Panc1 (cell line): Measurements from ENCODE around the gene PRLH. TPM values are rescaled to one million over a fixed set of nuclear protein-coding genes. Genes with fewer than 3 reads are reported as not detected.

Experiments
- ATAC-seq: fragments of 200-7000 bp; cut with Tn5 transposase; 2 replicates; pipeline ENCODE4 v1.9.1; 2020; ENCODE audit warnings: mild to moderate bottlenecking, moderate library complexity
- BruUV-seq: library from RNA; stranded (reverse); fragments of 400-500 nt; replicated peaks from 2 replicates; lab custom pipeline; 2021; lab: Mats Ljungman, UMichigan
- CTCF ChIA-PET: fragments of 300-600 bp; sonication (Branson Sonifier 250); formaldehyde crosslinking; loops from one replicate; lab custom pipeline; 2022; ENCODE audit warnings: antibody characterized with exemption; lab: Charles Lee
- POLR2A ChIA-PET: fragments of 300-600 bp; sonication (Branson Sonifier 250); formaldehyde crosslinking; loops from one replicate; lab custom pipeline; 2022; ENCODE audit warnings: antibody characterized with exemption; lab: Charles Lee
- DNase-seq: peaks from one replicate; pipeline ENCODE4 v3.0.0-alpha.2; 2010; ENCODE audit warnings: low read depth, low spot score
- H3K27ac ChIP-seq: 2 replicates; pipeline ENCODE4 v1.5.1; 2011; ENCODE audit warnings: mild to moderate bottlenecking, low read length, inconsistent platforms
- H3K27me3 ChIP-seq: fragments of 200-500 bp; sonication (Bioruptor generic); 2 replicates; pipeline ENCODE4 v1.6.0; 2014; ENCODE audit warnings: low read length, inconsistent platforms; ENCODE audit not compliant: control insufficient read depth, insufficient read depth
- H3K36me3 ChIP-seq: fragments of 200-500 bp; sonication (Bioruptor generic); 2 replicates; pipeline ENCODE4 v1.5.1; 2014; ENCODE audit warnings: inconsistent platforms, mild to moderate bottlenecking, low read length, moderate library complexity; ENCODE audit not compliant: control insufficient read depth, insufficient read depth
- H3K4me1 ChIP-seq: 2 replicates; pipeline ENCODE4 v1.5.1; 2011; ENCODE audit warnings: inconsistent platforms, mild to moderate bottlenecking, low read length, moderate library complexity; ENCODE audit not compliant: control insufficient read depth, insufficient read depth
- H3K4me3 ChIP-seq, 2 experiments: 2 replicates each; pipeline ENCODE4 v1.5.1; 2011 to 2012; ENCODE audit warnings: low read depth in 2 of 2, low read length in 2 of 2, mild to moderate bottlenecking in 2 of 2, inconsistent platforms in 1 of 2, moderate library complexity in 1 of 2
- H3K9me3 ChIP-seq: fragments of 200-500 bp; sonication (Bioruptor generic); 2 replicates; pipeline ENCODE4 v1.5.1; 2014; ENCODE audit warnings: low read depth, mild to moderate bottlenecking, inconsistent platforms, low read length, moderate library complexity; ENCODE audit not compliant: control insufficient read depth, insufficient read depth
- CTCF ChIP-seq: fragments of 450-650 bp; IDR thresholded peaks from 2 replicates; pipeline ENCODE4 v1.5.1; 2017; ENCODE audit warnings: mild to moderate bottlenecking
- POLR2AphosphoS5 ChIP-seq: IDR thresholded peaks from 2 replicates; pipeline ENCODE4 v1.6.1; 2012; ENCODE audit warnings: mild to moderate bottlenecking, low read depth, low read length, moderate library complexity
- SIN3A ChIP-seq: IDR thresholded peaks from 2 replicates; pipeline ENCODE4 v1.6.1; 2012; ENCODE audit warnings: low read depth, mild to moderate bottlenecking, low read length, moderate library complexity, borderline replicate concordance; ENCODE audit not compliant: insufficient read depth
- TCF7L2 ChIP-seq: IDR thresholded peaks from 2 replicates; pipeline ENCODE4 v1.6.1; 2011; ENCODE audit warnings: mild to moderate bottlenecking, low read depth, low read length, inconsistent platforms
- in situ Hi-C: cut with HindIII; loops from 2 replicates; pipeline ENCODE4 v1.10.0; 2016; ENCODE audit warnings: low sequenced_read_pairs, low pct_unique_long_range_greater_than_20kb
- intact Hi-C: fragments of 100-400 bp; cut with micrococcal nuclease; formaldehyde crosslinking; loops from one replicate; pipeline ENCODE4 v1.10.0; 2022; ENCODE audit not compliant: unreplicated experiment
- total RNA-seq: library from RNA; stranded (reverse); gene quantifications from one replicate; pipeline ENCODE4 v1.2.1, GENCODE V29; 2021; ENCODE audit not compliant: unreplicated experiment
- TF ChIP-seq, protein P1 (sequence below), 2 experiments: IDR thresholded peaks; 2 replicates each; pipeline ENCODE4 v1.6.1; 2011 to 2012; ENCODE audit warnings: low read depth in 2 of 2, control low read depth in 1 of 2, low read length in 1 of 2, mild to moderate bottlenecking in 1 of 2, moderate library complexity in 1 of 2; ENCODE audit not compliant: insufficient read depth in 1 of 2

PRLH gene
- total RNA-seq, 1 experiment from 2014 or later = not detected

DNA sequence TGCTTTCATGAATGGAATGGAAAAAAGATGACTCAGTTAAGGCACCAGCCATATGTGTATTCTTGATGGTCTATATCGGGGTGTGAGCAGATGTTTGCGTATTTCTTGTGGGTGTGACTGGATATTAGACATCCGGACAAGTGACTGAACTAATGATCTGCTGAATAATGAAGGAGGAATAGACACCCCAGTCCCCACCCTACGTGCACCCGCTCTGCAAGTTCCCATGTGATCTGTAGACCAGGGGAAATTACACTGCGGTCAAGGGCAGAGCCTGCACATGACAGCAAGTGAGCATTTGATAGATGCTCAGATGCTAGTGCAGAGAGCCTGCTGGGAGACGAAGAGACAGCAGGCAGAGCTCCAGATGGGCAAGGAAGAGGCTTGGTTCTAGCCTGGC lies 12.4 kb upstream of the PRLH start:
- TF ChIP-seq, protein P1, sequence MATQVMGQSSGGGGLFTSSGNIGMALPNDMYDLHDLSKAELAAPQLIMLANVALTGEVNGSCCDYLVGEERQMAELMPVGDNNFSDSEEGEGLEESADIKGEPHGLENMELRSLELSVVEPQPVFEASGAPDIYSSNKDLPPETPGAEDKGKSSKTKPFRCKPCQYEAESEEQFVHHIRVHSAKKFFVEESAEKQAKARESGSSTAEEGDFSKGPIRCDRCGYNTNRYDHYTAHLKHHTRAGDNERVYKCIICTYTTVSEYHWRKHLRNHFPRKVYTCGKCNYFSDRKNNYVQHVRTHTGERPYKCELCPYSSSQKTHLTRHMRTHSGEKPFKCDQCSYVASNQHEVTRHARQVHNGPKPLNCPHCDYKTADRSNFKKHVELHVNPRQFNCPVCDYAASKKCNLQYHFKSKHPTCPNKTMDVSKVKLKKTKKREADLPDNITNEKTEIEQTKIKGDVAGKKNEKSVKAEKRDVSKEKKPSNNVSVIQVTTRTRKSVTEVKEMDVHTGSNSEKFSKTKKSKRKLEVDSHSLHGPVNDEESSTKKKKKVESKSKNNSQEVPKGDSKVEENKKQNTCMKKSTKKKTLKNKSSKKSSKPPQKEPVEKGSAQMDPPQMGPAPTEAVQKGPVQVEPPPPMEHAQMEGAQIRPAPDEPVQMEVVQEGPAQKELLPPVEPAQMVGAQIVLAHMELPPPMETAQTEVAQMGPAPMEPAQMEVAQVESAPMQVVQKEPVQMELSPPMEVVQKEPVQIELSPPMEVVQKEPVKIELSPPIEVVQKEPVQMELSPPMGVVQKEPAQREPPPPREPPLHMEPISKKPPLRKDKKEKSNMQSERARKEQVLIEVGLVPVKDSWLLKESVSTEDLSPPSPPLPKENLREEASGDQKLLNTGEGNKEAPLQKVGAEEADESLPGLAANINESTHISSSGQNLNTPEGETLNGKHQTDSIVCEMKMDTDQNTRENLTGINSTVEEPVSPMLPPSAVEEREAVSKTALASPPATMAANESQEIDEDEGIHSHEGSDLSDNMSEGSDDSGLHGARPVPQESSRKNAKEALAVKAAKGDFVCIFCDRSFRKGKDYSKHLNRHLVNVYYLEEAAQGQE (IDR thresholded peaks at IDR 0.05; ENCODE audit: insufficient read depth in 1 of 2, low read depth in 2 of 2, low read length in 1 of 2) = no peak
- TF ChIP-seq POLR2AphosphoS5 = no peak
- no peak for TF ChIP-seq TCF7L2
- no peak for TF ChIP-seq CTCF
- TF ChIP-seq SIN3A = no peak
- intact Hi-C loops (no loop called here), in situ Hi-C loops (no loop called here)
- POLR2A ChIA-PET = no interaction called here
- Histone ChIP-seq H3K4me3 (no peak overlapping the region), H3K9me3 (no peaks in the 10 kb centered on the region), H3K36me3 (no peaks in the 10 kb centered on the region), H3K27ac (no peak overlapping the region), H3K4me1 (no peaks in the 10 kb centered on the region), H3K27me3 (no peaks in the 10 kb centered on the region)
- ATAC-seq (no peak), DNase-seq (no peak)
- CTCF ChIA-PET = no interaction called here
- BruUV-seq = no TSS peak

DNA sequence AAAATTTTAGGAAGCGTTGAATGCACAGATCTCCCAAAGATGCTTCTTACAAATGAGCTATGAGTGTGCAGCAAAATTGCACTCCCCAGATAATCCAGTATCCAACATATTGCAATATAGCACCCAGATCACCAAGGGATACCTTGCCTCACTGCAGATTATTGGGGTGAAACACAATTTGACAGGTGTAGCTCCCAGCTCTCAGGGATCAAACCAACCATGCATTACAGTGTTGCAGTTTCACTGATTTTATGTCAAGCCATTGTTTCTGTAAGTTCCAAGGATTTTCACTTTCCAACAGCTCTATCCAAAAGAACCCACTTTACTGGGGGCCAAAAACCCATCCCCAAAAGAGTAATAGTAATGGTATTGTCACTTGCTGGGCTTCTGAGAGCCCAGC lies 10.8 kb upstream of the PRLH start:
- no peaks in the 10 kb centered on the region for H3K27me3 ChIP-seq
- no peaks in the 10 kb centered on the region for H3K36me3 ChIP-seq
- ATAC-seq (no peak), DNase-seq (no peak)
- no peak overlapping the region for H3K27ac ChIP-seq
- POLR2A ChIA-PET = no interaction called here
- CTCF ChIA-PET = interaction anchor here (0.9 kb wide), 1 partner anchor 390 kb away, joined by 3 read pairs; no protein-coding TSS in a partner anchor
- H3K4me1 ChIP-seq = no peaks in the 10 kb centered on the region
- TF ChIP-seq CTCF (no peak), TCF7L2 (no peak), POLR2AphosphoS5 (no peak), SIN3A (no peak)
- TF ChIP-seq, protein P1 (IDR thresholded peaks at IDR 0.05; ENCODE audit: insufficient read depth in 1 of 2, low read depth in 2 of 2, low read length in 1 of 2) = no peak
- in situ Hi-C loops = no loop called here
- no peaks in the 10 kb centered on the region for H3K9me3 ChIP-seq
- H3K4me3 ChIP-seq = no peak overlapping the region
- intact Hi-C loops = no loop called here
- no TSS peak for BruUV-seq
